ENCODE measurements around the gene APOC3.

DNA sequence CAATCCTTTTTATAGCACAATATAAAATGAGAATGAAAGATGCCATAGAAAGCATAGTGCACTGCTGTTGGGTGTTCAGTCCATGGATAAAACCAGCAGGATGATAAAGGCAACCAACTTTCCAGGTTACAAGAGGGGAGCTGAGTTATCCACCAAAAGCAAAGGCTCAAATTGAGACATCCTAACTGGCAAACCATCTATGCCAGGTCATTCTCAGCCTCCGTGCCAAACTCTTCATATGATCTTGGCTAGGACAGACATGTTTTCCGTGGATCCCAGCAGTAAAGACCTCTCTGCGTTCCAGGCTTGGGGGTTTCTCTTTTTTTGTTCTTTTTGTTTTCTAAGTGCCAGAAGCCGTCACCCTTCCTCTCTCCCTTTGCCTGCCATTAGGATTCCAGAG, 15.0 kb downstream of the APOC3 start:
- TF ChIP-seq, protein P1, sequence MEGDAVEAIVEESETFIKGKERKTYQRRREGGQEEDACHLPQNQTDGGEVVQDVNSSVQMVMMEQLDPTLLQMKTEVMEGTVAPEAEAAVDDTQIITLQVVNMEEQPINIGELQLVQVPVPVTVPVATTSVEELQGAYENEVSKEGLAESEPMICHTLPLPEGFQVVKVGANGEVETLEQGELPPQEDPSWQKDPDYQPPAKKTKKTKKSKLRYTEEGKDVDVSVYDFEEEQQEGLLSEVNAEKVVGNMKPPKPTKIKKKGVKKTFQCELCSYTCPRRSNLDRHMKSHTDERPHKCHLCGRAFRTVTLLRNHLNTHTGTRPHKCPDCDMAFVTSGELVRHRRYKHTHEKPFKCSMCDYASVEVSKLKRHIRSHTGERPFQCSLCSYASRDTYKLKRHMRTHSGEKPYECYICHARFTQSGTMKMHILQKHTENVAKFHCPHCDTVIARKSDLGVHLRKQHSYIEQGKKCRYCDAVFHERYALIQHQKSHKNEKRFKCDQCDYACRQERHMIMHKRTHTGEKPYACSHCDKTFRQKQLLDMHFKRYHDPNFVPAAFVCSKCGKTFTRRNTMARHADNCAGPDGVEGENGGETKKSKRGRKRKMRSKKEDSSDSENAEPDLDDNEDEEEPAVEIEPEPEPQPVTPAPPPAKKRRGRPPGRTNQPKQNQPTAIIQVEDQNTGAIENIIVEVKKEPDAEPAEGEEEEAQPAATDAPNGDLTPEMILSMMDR (IDR thresholded peaks at IDR 0.05; ENCODE audit: low read depth, low read length, missing input control), result no peak
- TF ChIP-seq YY1 (IDR thresholded peaks at IDR 0.05), result no peak
- TF ChIP-seq, protein P2, sequence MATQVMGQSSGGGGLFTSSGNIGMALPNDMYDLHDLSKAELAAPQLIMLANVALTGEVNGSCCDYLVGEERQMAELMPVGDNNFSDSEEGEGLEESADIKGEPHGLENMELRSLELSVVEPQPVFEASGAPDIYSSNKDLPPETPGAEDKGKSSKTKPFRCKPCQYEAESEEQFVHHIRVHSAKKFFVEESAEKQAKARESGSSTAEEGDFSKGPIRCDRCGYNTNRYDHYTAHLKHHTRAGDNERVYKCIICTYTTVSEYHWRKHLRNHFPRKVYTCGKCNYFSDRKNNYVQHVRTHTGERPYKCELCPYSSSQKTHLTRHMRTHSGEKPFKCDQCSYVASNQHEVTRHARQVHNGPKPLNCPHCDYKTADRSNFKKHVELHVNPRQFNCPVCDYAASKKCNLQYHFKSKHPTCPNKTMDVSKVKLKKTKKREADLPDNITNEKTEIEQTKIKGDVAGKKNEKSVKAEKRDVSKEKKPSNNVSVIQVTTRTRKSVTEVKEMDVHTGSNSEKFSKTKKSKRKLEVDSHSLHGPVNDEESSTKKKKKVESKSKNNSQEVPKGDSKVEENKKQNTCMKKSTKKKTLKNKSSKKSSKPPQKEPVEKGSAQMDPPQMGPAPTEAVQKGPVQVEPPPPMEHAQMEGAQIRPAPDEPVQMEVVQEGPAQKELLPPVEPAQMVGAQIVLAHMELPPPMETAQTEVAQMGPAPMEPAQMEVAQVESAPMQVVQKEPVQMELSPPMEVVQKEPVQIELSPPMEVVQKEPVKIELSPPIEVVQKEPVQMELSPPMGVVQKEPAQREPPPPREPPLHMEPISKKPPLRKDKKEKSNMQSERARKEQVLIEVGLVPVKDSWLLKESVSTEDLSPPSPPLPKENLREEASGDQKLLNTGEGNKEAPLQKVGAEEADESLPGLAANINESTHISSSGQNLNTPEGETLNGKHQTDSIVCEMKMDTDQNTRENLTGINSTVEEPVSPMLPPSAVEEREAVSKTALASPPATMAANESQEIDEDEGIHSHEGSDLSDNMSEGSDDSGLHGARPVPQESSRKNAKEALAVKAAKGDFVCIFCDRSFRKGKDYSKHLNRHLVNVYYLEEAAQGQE (IDR thresholded peaks at IDR 0.05), result no peak
- TF ChIP-seq, protein P3, sequence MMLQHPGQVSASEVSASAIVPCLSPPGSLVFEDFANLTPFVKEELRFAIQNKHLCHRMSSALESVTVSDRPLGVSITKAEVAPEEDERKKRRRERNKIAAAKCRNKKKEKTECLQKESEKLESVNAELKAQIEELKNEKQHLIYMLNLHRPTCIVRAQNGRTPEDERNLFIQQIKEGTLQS (IDR thresholded peaks at IDR 0.05), result no peak
- TF ChIP-seq RAD21 (IDR thresholded peaks at IDR 0.05), result no peak
- TF ChIP-seq, protein P4, sequence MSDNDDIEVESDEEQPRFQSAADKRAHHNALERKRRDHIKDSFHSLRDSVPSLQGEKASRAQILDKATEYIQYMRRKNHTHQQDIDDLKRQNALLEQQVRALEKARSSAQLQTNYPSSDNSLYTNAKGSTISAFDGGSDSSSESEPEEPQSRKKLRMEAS (IDR thresholded peaks at IDR 0.05), result no peak

Data from liver (tissue), 3 donors.